Astrocyte (in vitro differentiated cells and primary cell): ENCODE results near the gene TBX6. TPM values are rescaled to one million over a fixed set of nuclear protein-coding genes. Genes with fewer than 3 reads are reported as not detected.

Experiments
- DNase-seq: peaks from one replicate; pipeline ENCODE4 v3.0.0-alpha.2; 2010; ENCODE audit warnings: low read depth
- FAIRE-seq: peaks from 2 replicates; lab custom pipeline; 2011; peaks lifted over from hg19 to GRCh38; lab: Jason Lieb, UNC
- H2AFZ ChIP-seq: 2 replicates; pipeline ENCODE4 v1.6.0; 2012; ENCODE audit warnings: low read depth, low read length, inconsistent platforms
- H3K27ac ChIP-seq: 2 replicates; pipeline ENCODE4 v1.5.1; 2011; ENCODE audit warnings: low read depth, low read length, inconsistent platforms
- H3K27me3 ChIP-seq: 2 replicates; pipeline ENCODE4 v1.6.0; 2011; ENCODE audit warnings: low read length, inconsistent platforms; ENCODE audit not compliant: insufficient read depth
- H3K36me3 ChIP-seq: 2 replicates; pipeline ENCODE4 v1.5.1; 2011; ENCODE audit warnings: low read length, inconsistent platforms; ENCODE audit not compliant: insufficient read depth
- H3K4me1 ChIP-seq: 2 replicates; pipeline ENCODE4 v1.5.1; 2011; ENCODE audit warnings: low read length, inconsistent platforms; ENCODE audit not compliant: insufficient read depth
- H3K4me2 ChIP-seq: 2 replicates; pipeline ENCODE4 v1.6.0; 2012; ENCODE audit warnings: low read length, inconsistent platforms
- H3K4me3 ChIP-seq: 2 replicates; pipeline ENCODE4 v1.5.1; 2011; ENCODE audit warnings: low read depth, mild to moderate bottlenecking, low read length, inconsistent platforms; ENCODE audit not compliant: insufficient read depth
- H3K79me2 ChIP-seq: 2 replicates; pipeline ENCODE4 v1.6.0; 2012; ENCODE audit warnings: mild to moderate bottlenecking, low read length, inconsistent platforms; ENCODE audit not compliant: insufficient read depth
- H3K9ac ChIP-seq: 2 replicates; pipeline ENCODE4 v1.6.0; 2012; ENCODE audit warnings: mild to moderate bottlenecking, low read length, inconsistent platforms
- H3K9me3 ChIP-seq: 2 replicates; pipeline ENCODE4 v1.5.1; 2012; ENCODE audit warnings: low read depth, mild to moderate bottlenecking, low read length, inconsistent platforms; ENCODE audit not compliant: insufficient read depth
- H4K20me1 ChIP-seq: 2 replicates; pipeline ENCODE4 v1.6.0; 2012; ENCODE audit warnings: low read length, inconsistent platforms; ENCODE audit not compliant: insufficient read depth
- H3K27ac Mint-ChIP-seq: one replicate; pipeline ENCODE4 v1.8.0; 2021; ENCODE audit warnings: mild to moderate bottlenecking, mixed read lengths; ENCODE audit not compliant: unreplicated experiment
- H3K27me3 Mint-ChIP-seq: one replicate; pipeline ENCODE4 v1.8.0; 2021; ENCODE audit warnings: low read depth, mixed read lengths; ENCODE audit not compliant: unreplicated experiment
- H3K36me3 Mint-ChIP-seq: one replicate; pipeline ENCODE4 v1.8.0; 2021; ENCODE audit warnings: low read depth, mixed read lengths; ENCODE audit not compliant: unreplicated experiment
- H3K4me1 Mint-ChIP-seq: one replicate; pipeline ENCODE4 v1.8.0; 2021; ENCODE audit warnings: low read depth, mixed read lengths; ENCODE audit not compliant: unreplicated experiment
- H3K4me3 Mint-ChIP-seq: one replicate; pipeline ENCODE4 v1.8.0; 2021; ENCODE audit warnings: mild to moderate bottlenecking, moderate library complexity, mixed read lengths; ENCODE audit not compliant: unreplicated experiment
- H3K9me3 Mint-ChIP-seq: one replicate; pipeline ENCODE4 v1.8.0; 2021; ENCODE audit warnings: mild to moderate bottlenecking, mixed read lengths; ENCODE audit not compliant: unreplicated experiment
- CTCF ChIP-seq: IDR thresholded peaks from 2 replicates; pipeline ENCODE4 v1.5.1; 2011; ENCODE audit warnings: low read depth, mild to moderate bottlenecking, inconsistent platforms, low read length, moderate library complexity; ENCODE audit not compliant: insufficient read depth
- EZH2 ChIP-seq: IDR thresholded peaks from 2 replicates; pipeline ENCODE4 v1.6.1; 2012; ENCODE audit warnings: mild to moderate bottlenecking, low read length, inconsistent platforms; ENCODE audit not compliant: insufficient read depth
- total RNA-seq: library from RNA; stranded (reverse); gene quantifications from 2 replicates; pipeline ENCODE4 v1.2.1, GENCODE V29; 2021

TBX6 gene
- total RNA-seq, 1 donor from 2014 or later, result 0.27 TPM

GRCh38 chr16:30119428-30119827 lies 27.7 kb upstream of the TBX6 start:
- no peak overlapping the region for H3K4me3 Mint-ChIP-seq
- TF ChIP-seq CTCF (no peak), EZH2 (no peak)
- H3K9me3 Mint-ChIP-seq, result no peaks in the 10 kb centered on the region
- Histone ChIP-seq H3K4me3 (no peak overlapping the region), H4K20me1 (no peaks in the 10 kb centered on the region), H3K9ac (no peak overlapping the region), H2AFZ (no peak overlapping the region), H3K27me3 (no peaks in the 10 kb centered on the region), H3K79me2 (peaks cover 4% of the 10 kb centered on the region), H3K36me3 (peaks cover 9% of the 10 kb centered on the region), H3K4me1 (peaks cover 17% of the 10 kb centered on the region), H3K4me2 (no peak overlapping the region), H3K9me3 (no peaks in the 10 kb centered on the region), H3K27ac (no peak overlapping the region)
- H3K4me1 Mint-ChIP-seq, result peaks cover 5% of the 10 kb centered on the region
- FAIRE-seq, result no peak
- peaks cover 2% of the 10 kb centered on the region for H3K36me3 Mint-ChIP-seq
- H3K27me3 Mint-ChIP-seq, result peaks cover 3% of the 10 kb centered on the region
- DNase-seq, result no peak
- H3K27ac Mint-ChIP-seq, result no peak overlapping the region

GRCh38 chr16:30117768-30118167 lies 26.0 kb upstream of the TBX6 start:
- H3K4me3 Mint-ChIP-seq, result no peak overlapping the region
- FAIRE-seq (no peak), DNase-seq (no peak)

More at GRCh38 chr16:30117768-30118167, 26.0 kb upstream of the TBX6 start:
- no peaks in the 10 kb centered on the region for H4K20me1 ChIP-seq
- H2AFZ ChIP-seq, result no peak overlapping the region
- no peak overlapping the region for H3K27ac ChIP-seq
- H3K27me3 Mint-ChIP-seq, result no peaks in the 10 kb centered on the region
- H3K36me3 ChIP-seq, result peaks cover 9% of the 10 kb centered on the region
- no peak for TF ChIP-seq EZH2
- no peak for TF ChIP-seq CTCF
- no peak overlapping the region for H3K4me3 ChIP-seq
- peaks cover 3% of the 10 kb centered on the region for H3K36me3 Mint-ChIP-seq
- H3K9me3 Mint-ChIP-seq, result no peaks in the 10 kb centered on the region
- H3K79me2 ChIP-seq, result peaks cover 4% of the 10 kb centered on the region
- H3K9ac ChIP-seq, result no peak overlapping the region
- no peaks in the 10 kb centered on the region for H3K27me3 ChIP-seq
- H3K9me3 ChIP-seq, result no peaks in the 10 kb centered on the region
- H3K4me1 Mint-ChIP-seq, result no peaks in the 10 kb centered on the region
- no peak overlapping the region for H3K4me2 ChIP-seq
- H3K4me1 ChIP-seq, result peaks cover 14% of the 10 kb centered on the region
- no peak overlapping the region for H3K27ac Mint-ChIP-seq
